ENCODE results near the gene AKT3.

GRCh38 chr1:243549108-243549507 lies 300.9 kb downstream of the AKT3 start:
- TF ChIP-seq CTCF (conservative IDR thresholded peaks at IDR 0.05; ENCODE audit: low read length) (no peak), EZH2phosphoT487 (IDR thresholded peaks at IDR 0.05; ENCODE audit: borderline replicate concordance) (no peak)
